Tibial nerve (tissue), 3 donors: Measurements from ENCODE around the gene CCDC170.

Experiments
- POLR2A ChIP-seq, 2 donors: fragments of 450-650 bp; IDR thresholded peaks; one replicate each; pipeline ENCODE4 v1.6.1; 2017; ENCODE audit warnings: antibody characterized with exemption in 2 of 2, mild to moderate bottlenecking in 2 of 2, moderate library complexity in 2 of 2
- TF ChIP-seq, protein P1 (sequence below), 5 experiments: fragments of 200-600 bp in 3 of 5; fragments of 450-650 bp in 2 of 5; sonication (generic) in 3 of 5; IDR thresholded peaks; one replicate each; pipeline ENCODE4 v1.5.1; 2016 to 2019; ENCODE audit warnings: antibody characterized with exemption in 5 of 5, mild to moderate bottlenecking in 3 of 5, moderate library complexity in 2 of 5

GRCh38 chr6:151493161-151493803 is 535 bp upstream of the CCDC170 start:
- TF ChIP-seq, protein P1, sequence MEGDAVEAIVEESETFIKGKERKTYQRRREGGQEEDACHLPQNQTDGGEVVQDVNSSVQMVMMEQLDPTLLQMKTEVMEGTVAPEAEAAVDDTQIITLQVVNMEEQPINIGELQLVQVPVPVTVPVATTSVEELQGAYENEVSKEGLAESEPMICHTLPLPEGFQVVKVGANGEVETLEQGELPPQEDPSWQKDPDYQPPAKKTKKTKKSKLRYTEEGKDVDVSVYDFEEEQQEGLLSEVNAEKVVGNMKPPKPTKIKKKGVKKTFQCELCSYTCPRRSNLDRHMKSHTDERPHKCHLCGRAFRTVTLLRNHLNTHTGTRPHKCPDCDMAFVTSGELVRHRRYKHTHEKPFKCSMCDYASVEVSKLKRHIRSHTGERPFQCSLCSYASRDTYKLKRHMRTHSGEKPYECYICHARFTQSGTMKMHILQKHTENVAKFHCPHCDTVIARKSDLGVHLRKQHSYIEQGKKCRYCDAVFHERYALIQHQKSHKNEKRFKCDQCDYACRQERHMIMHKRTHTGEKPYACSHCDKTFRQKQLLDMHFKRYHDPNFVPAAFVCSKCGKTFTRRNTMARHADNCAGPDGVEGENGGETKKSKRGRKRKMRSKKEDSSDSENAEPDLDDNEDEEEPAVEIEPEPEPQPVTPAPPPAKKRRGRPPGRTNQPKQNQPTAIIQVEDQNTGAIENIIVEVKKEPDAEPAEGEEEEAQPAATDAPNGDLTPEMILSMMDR (IDR thresholded peaks at IDR 0.05): no peak
- TF ChIP-seq POLR2A (IDR thresholded peaks at IDR 0.05): no peak
